K562 (cell line): ENCODE measurements around the gene HBQ1. TPM values are rescaled to one million over a fixed set of nuclear protein-coding genes. Genes with fewer than 3 reads are reported as not detected.

ENCODE experiments used
- ARNT ChIP-seq, 2 experiments: fragments of 450-650 bp; IDR thresholded peaks; 2 replicates each; pipeline ENCODE4 v1.6.1; 2016; ENCODE audit warnings: mild to moderate bottlenecking in 1 of 2
- ATF1 ChIP-seq, 2 experiments: fragments of 450-650 bp in 1 of 2; IDR thresholded peaks; 2 replicates each; pipeline ENCODE4 v1.6.1; 2016; ENCODE audit warnings: missing compliant biosample characterization in 1 of 2, missing genetic modification characterization in 1 of 2
- CBFA2T3 ChIP-seq: fragments of 450-650 bp; IDR thresholded peaks from 2 replicates; pipeline ENCODE4 v1.6.1; 2017
- CHD2 ChIP-seq: IDR thresholded peaks from 2 replicates; pipeline ENCODE4 v1.6.1; 2011; ENCODE audit warnings: low read depth, low read length
- CREB1 ChIP-seq, 2 experiments: sonication (generic) in 1 of 2; formaldehyde crosslinking in 1 of 2; IDR thresholded peaks; 2 replicates each; pipeline versions ENCODE4 v1.6.1 to v1.8.0; 2012 to 2022; ENCODE audit warnings: inconsistent platforms in 1 of 2, mild to moderate bottlenecking in 1 of 2, missing genetic modification reagents in 1 of 2, moderate library complexity in 1 of 2
- CTBP1 ChIP-seq: fragments of 450-650 bp; IDR thresholded peaks from 2 replicates; pipeline ENCODE4 v1.6.1; 2016; ENCODE audit warnings: borderline replicate concordance
- CXXC5 ChIP-seq: fragments of 250-450 bp; sonication (Bioruptor Pico); IDR thresholded peaks from 2 replicates; pipeline ENCODE4 v1.8.0; 2022; ENCODE audit warnings: inconsistent platforms, mild to moderate bottlenecking, moderate library complexity
- GABPA ChIP-seq: fragments of 200-800 bp; sonication (Bioruptor generic); conservative IDR thresholded peaks from 2 replicates; pipeline ENCODE4 v1.6.1; 2016; ENCODE audit warnings: low read depth, missing genetic modification characterization, missing compliant biosample characterization
- HDAC1 ChIP-seq, 2 experiments: fragments of 450-650 bp; IDR thresholded peaks; 2 replicates each; pipeline ENCODE4 v1.6.1; 2016 to 2017; ENCODE audit warnings: inconsistent platforms in 1 of 2, mild to moderate bottlenecking in 1 of 2, moderate library complexity in 1 of 2
- ID3 ChIP-seq, 2 experiments: fragments of 250-450 bp in 1 of 2; fragments of 450-650 bp in 1 of 2; sonication (Bioruptor Pico) in 1 of 2; IDR thresholded peaks; 2 replicates each; pipeline versions ENCODE4 v1.6.1 to v1.8.0; 2016 to 2021; ENCODE audit warnings: mild to moderate bottlenecking in 2 of 2, moderate library complexity in 2 of 2, missing compliant biosample characterization in 1 of 2, missing genetic modification characterization in 1 of 2
- NEUROD1 ChIP-seq: fragments of 150-350 bp; IDR thresholded peaks from 2 replicates; pipeline ENCODE4 v1.6.1; 2014; ENCODE audit warnings: borderline replicate concordance, low read length, low read depth; ENCODE audit not compliant: partially characterized antibody
- NFE2 ChIP-seq: IDR thresholded peaks from 2 replicates; pipeline ENCODE4 v1.6.1; 2014; ENCODE audit warnings: antibody characterized with exemption, low read depth
- NFRKB ChIP-seq: fragments of 450-650 bp; IDR thresholded peaks from 2 replicates; pipeline ENCODE4 v1.6.1; 2016; ENCODE audit warnings: low read depth
- NR2C1 ChIP-seq, 2 experiments: fragments of 450-650 bp; IDR thresholded peaks; 2 replicates each; pipeline ENCODE4 v1.6.1; 2017; ENCODE audit warnings: mild to moderate bottlenecking in 2 of 2, antibody characterized with exemption in 1 of 2, inconsistent platforms in 1 of 2, missing compliant biosample characterization in 1 of 2, missing genetic modification characterization in 1 of 2
- PHF20 ChIP-seq: fragments of 450-650 bp; IDR thresholded peaks from 2 replicates; pipeline ENCODE4 v1.6.1; 2018; ENCODE audit not compliant: partially characterized antibody
- TSC22D4 ChIP-seq: fragments of 450-650 bp; IDR thresholded peaks from 2 replicates; pipeline ENCODE4 v1.6.1; 2016; ENCODE audit warnings: missing genetic modification characterization, missing biosample characterization, control low read depth
- ZBTB7A ChIP-seq: IDR thresholded peaks from 2 replicates; pipeline ENCODE4 v1.6.1; 2011; ENCODE audit warnings: low read depth, mild to moderate bottlenecking, low read length, moderate library complexity, borderline replicate concordance; ENCODE audit not compliant: control insufficient read depth
- ZNF165 ChIP-seq: fragments of 250-450 bp; sonication (Bioruptor Pico); IDR thresholded peaks from 2 replicates; pipeline ENCODE4 v1.4.0; 2020; ENCODE audit warnings: borderline replicate concordance
- ZNF740 ChIP-seq, 3 experiments: fragments of 200-800 bp in 1 of 3; sonication (Bioruptor generic) in 1 of 3; sonication (generic) in 1 of 3; formaldehyde crosslinking in 1 of 3; IDR thresholded peaks; 2 replicates each; pipeline versions ENCODE4 v1.6.1 to v1.8.0; 2016 to 2022; ENCODE audit warnings: mild to moderate bottlenecking in 2 of 3, missing compliant biosample characterization in 2 of 3, missing genetic modification characterization in 2 of 3, missing genetic modification reagents in 1 of 3
- polyA plus RNA-seq, 8 experiments: library from polyadenylated mRNA; depleted of rRNA in 4 of 8; stranded (reverse) in 5 of 8; unstranded in 3 of 8; fragments of >200 nt; fragmentation: Nextera tagmentation in 2 of 8; fragmentation: Illumina TruSeq in 1 of 8; extraction: Ambion mirVana in 2 of 8; extraction: Trizol in 1 of 8; gene quantifications; 2 replicates each; pipeline versions ENCODE4 v1.2.1 to v1.2.3, GENCODE V29; 2011 to 2014; ENCODE audit warnings: inconsistent platforms in 1 of 8, missing spikeins in 1 of 8
- total RNA-seq, 7 experiments: library from RNA; depleted of rRNA in 6 of 7; stranded (reverse); fragments of >200 nt in 6 of 7; fragmentation: Illumina TruSeq in 2 of 7; extraction: Trizol in 2 of 7; gene quantifications; 2 replicates each; pipeline versions ENCODE4 v1.2.1 to v1.2.3, GENCODE V29; 2011 to 2021; ENCODE audit warnings: low replicate concordance in 1 of 7
- TF ChIP-seq, protein P1 (sequence below): fragments of 450-650 bp; IDR thresholded peaks from 2 replicates; pipeline ENCODE4 v1.6.1; 2017; ENCODE audit warnings: antibody characterized with exemption, mild to moderate bottlenecking

Gene HBQ1
- total and polyA plus RNA-seq, 9 of the 15 experiments (the other 6 are each of a cell fraction or from before 2014, with no cell fraction given): 2.3 to 190 (median 19.8) TPM

- TF ChIP-seq ZNF740 (CRISPR knock-in tag; IDR thresholded peaks at IDR 0.05) (peak; percentile 34; the same call in 1 of the 2 replicates), ZNF740 (tag; IDR thresholded peaks at IDR 0.05) (no peak), ZNF165 (CRISPR knock-in tag) (no peak), HDAC1 (IDR thresholded peaks at IDR 0.05) (peak in 1 of 2 experiments; percentile 63; a peak in 2 of 4 replicates), NEUROD1 (no peak), ID3 (CRISPR knock-in tag; IDR thresholded peaks at IDR 0.05) (no peak), ID3 (tag; IDR thresholded peaks at IDR 0.05) (0 out of 2 replicates have a peak, but pooled peaks have one; percentile 22), NFE2 (no peak), CBFA2T3 (no peak), ATF1 (CRISPR knock-in tag; IDR thresholded peaks at IDR 0.05) (no peak), ATF1 (tag; IDR thresholded peaks at IDR 0.05) (peak; percentile 54; the same call in 1 of the 2 replicates), NR2C1 (IDR thresholded peaks at IDR 0.05) (no peak), NR2C1 (tag; IDR thresholded peaks at IDR 0.05) (0 out of 2 replicates have a peak, but pooled peaks have one; percentile 15), PHF20 (peak; percentile 15), CHD2 (no peak), TSC22D4 (tag) (no peak), NFRKB (no peak), CREB1 (IDR thresholded peaks at IDR 0.05) (0 out of 2 replicates have a peak, but pooled peaks have one; percentile 14), CREB1 (CRISPR knock-in tag; IDR thresholded peaks at IDR 0.05) (no peak), CXXC5 (CRISPR knock-in tag) (peak; percentile 52), GABPA (no peak), ZBTB7A (peak; percentile 27; the same call in 1 of the 2 replicates), CTBP1 (peak; percentile 38; the same call in 1 of the 2 replicates), ARNT (IDR thresholded peaks at IDR 0.05) (no peak)
- TF ChIP-seq, protein P1, sequence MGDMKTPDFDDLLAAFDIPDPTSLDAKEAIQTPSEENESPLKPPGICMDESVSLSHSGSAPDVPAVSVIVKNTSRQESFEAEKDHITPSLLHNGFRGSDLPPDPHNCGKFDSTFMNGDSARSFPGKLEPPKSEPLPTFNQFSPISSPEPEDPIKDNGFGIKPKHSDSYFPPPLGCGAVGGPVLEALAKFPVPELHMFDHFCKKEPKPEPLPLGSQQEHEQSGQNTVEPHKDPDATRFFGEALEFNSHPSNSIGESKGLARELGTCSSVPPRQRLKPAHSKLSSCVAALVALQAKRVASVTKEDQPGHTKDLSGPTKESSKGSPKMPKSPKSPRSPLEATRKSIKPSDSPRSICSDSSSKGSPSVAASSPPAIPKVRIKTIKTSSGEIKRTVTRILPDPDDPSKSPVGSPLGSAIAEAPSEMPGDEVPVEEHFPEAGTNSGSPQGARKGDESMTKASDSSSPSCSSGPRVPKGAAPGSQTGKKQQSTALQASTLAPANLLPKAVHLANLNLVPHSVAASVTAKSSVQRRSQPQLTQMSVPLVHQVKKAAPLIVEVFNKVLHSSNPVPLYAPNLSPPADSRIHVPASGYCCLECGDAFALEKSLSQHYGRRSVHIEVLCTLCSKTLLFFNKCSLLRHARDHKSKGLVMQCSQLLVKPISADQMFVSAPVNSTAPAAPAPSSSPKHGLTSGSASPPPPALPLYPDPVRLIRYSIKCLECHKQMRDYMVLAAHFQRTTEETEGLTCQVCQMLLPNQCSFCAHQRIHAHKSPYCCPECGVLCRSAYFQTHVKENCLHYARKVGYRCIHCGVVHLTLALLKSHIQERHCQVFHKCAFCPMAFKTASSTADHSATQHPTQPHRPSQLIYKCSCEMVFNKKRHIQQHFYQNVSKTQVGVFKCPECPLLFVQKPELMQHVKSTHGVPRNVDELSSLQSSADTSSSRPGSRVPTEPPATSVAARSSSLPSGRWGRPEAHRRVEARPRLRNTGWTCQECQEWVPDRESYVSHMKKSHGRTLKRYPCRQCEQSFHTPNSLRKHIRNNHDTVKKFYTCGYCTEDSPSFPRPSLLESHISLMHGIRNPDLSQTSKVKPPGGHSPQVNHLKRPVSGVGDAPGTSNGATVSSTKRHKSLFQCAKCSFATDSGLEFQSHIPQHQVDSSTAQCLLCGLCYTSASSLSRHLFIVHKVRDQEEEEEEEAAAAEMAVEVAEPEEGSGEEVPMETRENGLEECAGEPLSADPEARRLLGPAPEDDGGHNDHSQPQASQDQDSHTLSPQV: 0 out of 2 replicates have a peak, but pooled peaks have one; percentile 22
Measured at GRCh38 chr16:154217-155030, 25.8 kb upstream of the HBQ1 start (continued).
